ENCODE results near the gene RANGAP1. TPM values are rescaled to one million over a fixed set of nuclear protein-coding genes. Genes with fewer than 3 reads are reported as not detected.
"Not testable (repeated sequence)": the region's sequence is repeated elsewhere in the genome, so short reads cannot be mapped to it uniquely, and the experiment has no call there.

RANGAP1 gene
- total and polyA plus RNA-seq, 10 donors: 26.8 to 53.4 (median 43.7) TPM

GRCh38 chr22:41300661-41301060 is 14.7 kb upstream of the RANGAP1 start:
- peak overlapping the region in 7 of 8 donors; percentile 86 to 92 (median 91) for H3K27ac ChIP-seq
- H3K4me3 ChIP-seq: peak overlapping the region in 6 of 8 donors; percentile 72 to 99 (median 88)
- peaks cover 0 to 12% (median 0%) of the 10 kb centered on the region in 6 donors for H3K36me3 ChIP-seq
- H3K9me3 ChIP-seq: no peaks in the 10 kb centered on the region
- WGBS, 5 donors: 39 to 57% (median 46%) methylated on average over 6 to 7 of the region's 7 CpGs
- DNase-seq: no peak
- TF ChIP-seq CTCF (IDR thresholded peaks at IDR 0.05 in 8 of 11, conservative IDR thresholded peaks at IDR 0.05 in 3 of 11): no peak
- no peak for TF ChIP-seq POLR2AphosphoS5 (IDR thresholded peaks at IDR 0.05)
- TF ChIP-seq POLR2A (IDR thresholded peaks at IDR 0.05): no peak
- no peaks in the 10 kb centered on the region for H3K27me3 ChIP-seq (replicated peaks in 1 of 7)
- intact Hi-C loops (cut with DNase I; ENCODE audit: low total_unique reads): no loop called here
- peaks cover 6 to 45% (median 32%) of the 10 kb centered on the region in 6 donors for H3K4me1 ChIP-seq

- TF ChIP-seq CTCF (IDR thresholded peaks at IDR 0.05 in 8 of 11, conservative IDR thresholded peaks at IDR 0.05 in 3 of 11) (no peak), POLR2A (IDR thresholded peaks at IDR 0.05) (no peak), POLR2AphosphoS5 (IDR thresholded peaks at IDR 0.05) (no peak)
- intact Hi-C loops (cut with DNase I; ENCODE audit: low total_unique reads): no loop called here
- H3K27ac ChIP-seq: no peak overlapping the region
- DNase-seq: no peak
- H3K36me3 ChIP-seq: no peaks in the 10 kb centered on the region
- WGBS, 5 donors: 91 to 97% (median 93%) methylated on average over 9 of the region's 9 CpGs
- peaks cover 0 to 10% (median 8%) of the 10 kb centered on the region in 6 donors for H3K4me1 ChIP-seq
- H3K27me3 ChIP-seq (replicated peaks in 1 of 7): no peaks in the 10 kb centered on the region
- H3K9me3 ChIP-seq: no peaks in the 10 kb centered on the region
- H3K4me3 ChIP-seq: no peak overlapping the region
Measured at GRCh38 chr22:41296826-41297667, 11.1 kb upstream of the RANGAP1 start.

- H3K9me3 ChIP-seq; DNase-seq; H3K4me3 ChIP-seq; H3K36me3 ChIP-seq; H3K27ac ChIP-seq; H3K4me1 ChIP-seq; H3K27me3 ChIP-seq (replicated peaks in 1 of 7); intact Hi-C loops (cut with DNase I; ENCODE audit: low total_unique reads): not testable (repeated sequence)
- 89 to 100% (median 100%) methylated on average over 5 to 22 of the region's 28 CpGs; no CpG with 5 or more reads in 1 of the 5 donors for WGBS, 5 donors
Measured at GRCh38 chr22:41294816-41295215, 8.8 kb upstream of the RANGAP1 start.

GRCh38 chr22:41290262-41291221 is 4.6 kb upstream of the RANGAP1 start:
- DNase-seq: no peak
- H3K27me3 ChIP-seq (replicated peaks in 1 of 7): no peaks in the 10 kb centered on the region
- no peaks in the 10 kb centered on the region for H3K36me3 ChIP-seq
- intact Hi-C loops (cut with DNase I; ENCODE audit: low total_unique reads): no loop called here
- no peak overlapping the region for H3K4me3 ChIP-seq
- no peaks in the 10 kb centered on the region for H3K9me3 ChIP-seq
- WGBS, 5 donors: 74 to 84% (median 81%) methylated on average over 8 of the region's 8 CpGs
- peak overlapping the region in 3 of 8 donors; percentile 13 to 92 (median 42) for H3K27ac ChIP-seq
- TF ChIP-seq CTCF (IDR thresholded peaks at IDR 0.05 in 8 of 11, conservative IDR thresholded peaks at IDR 0.05 in 3 of 11) (no peak), POLR2A (IDR thresholded peaks at IDR 0.05) (no peak), POLR2AphosphoS5 (IDR thresholded peaks at IDR 0.05) (peak in 2 of 3 donors; percentile 9 to 16)
- peaks cover 0 to 34% (median 19%) of the 10 kb centered on the region in 6 donors for H3K4me1 ChIP-seq

Data from spleen (tissue), 11 donors.